Activated naive CD4-positive, alpha-beta T cell treated with Interleukin-2 at 50 U/mL for 16 hours (primary cell): ENCODE data around the gene CADPS.
A peak's percentile ranks its signal among the peaks of the same experiment; 100 is the strongest.

ENCODE experiments used
- DNase-seq: peaks from one replicate; pipeline ENCODE4 v3.0.0-alpha.2; 2020

Gene CADPS

GRCh38 chr3:62678841-62679240 is 196.4 kb downstream of the CADPS start:
- no peak for DNase-seq

- DNase-seq = no peak
Observed at GRCh38 chr3:62677926-62678325, 197.3 kb downstream of the CADPS start.

- DNase-seq = no peak
Observed at GRCh38 chr3:62676689-62677271, 198.4 kb downstream of the CADPS start.

DNA sequence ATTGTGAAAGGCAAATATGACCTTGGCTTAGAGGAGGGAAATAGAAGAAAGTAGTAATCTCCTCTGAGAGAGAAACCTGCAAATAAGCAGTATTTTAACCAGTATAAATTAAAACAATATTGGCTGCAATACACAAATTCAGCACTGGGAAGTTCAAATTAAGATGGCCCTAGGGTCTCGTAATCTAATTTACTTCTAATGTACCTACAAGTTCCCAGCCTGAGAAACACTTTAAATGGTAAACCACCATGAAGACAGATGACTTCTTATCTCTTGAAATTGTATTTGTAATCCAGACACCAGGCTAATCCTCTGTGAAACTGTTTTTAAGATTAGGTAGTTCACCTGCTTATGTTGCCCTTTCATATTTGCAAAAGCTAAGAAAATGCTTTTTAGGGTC is 199.7 kb downstream of the CADPS start:
- DNase-seq = no peak

- no peak for DNase-seq
Observed at GRCh38 chr3:62672988-62673313, 202.3 kb downstream of the CADPS start.

DNA sequence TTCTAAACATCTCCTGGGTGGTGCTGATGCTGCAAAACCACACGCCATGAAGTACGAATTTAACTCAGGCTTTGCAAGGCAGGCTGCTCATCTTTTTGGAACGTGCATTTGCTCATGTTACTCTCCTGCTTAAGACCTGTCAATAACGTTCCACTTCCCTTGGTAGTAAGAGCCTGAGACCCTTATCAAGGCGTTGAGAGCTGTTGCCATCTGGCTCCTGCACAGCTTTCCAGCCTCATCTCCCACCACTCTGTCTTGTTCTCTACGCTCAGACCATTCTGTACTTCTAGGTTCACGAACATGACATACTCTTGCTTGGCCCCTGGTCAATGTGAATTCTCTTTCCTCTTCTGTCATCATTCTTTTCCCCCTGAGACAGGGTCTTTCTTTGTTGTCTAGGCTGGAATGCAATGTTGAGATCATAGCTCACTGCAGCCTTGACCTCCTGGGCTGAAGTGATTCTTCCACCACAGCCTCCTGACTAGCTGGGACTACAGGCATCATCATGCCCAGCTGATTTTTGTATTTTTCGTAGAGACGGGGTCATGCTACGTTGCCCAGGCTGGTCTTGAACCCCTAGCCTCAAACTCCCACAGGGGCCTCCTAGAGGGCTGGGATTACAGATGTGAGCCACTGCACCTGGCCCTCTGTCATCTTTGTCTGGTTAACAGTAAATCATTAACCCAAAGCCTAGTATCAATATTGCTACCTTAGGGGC is 202.8 kb downstream of the CADPS start:
- DNase-seq = no peak

DNA sequence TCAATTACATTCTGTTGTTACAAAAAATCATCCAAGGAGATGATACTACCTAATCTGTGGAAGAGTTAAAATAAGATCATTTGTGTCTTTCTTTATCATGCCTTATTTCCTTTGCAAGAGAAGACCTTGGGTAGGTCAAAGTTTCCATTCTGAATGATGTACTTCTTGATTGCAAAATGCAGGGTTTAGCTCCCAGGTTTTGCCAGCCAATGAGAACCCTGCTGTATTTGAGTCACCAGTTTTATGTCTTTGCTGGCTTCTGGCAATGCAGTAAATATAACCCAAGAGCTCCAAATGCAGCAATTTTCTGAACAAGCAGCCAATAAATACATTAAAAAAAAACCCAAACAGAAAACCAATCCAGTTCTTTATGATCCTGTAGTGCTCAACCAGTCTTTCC is 204.9 kb downstream of the CADPS start:
- DNase-seq = no peak

DNA sequence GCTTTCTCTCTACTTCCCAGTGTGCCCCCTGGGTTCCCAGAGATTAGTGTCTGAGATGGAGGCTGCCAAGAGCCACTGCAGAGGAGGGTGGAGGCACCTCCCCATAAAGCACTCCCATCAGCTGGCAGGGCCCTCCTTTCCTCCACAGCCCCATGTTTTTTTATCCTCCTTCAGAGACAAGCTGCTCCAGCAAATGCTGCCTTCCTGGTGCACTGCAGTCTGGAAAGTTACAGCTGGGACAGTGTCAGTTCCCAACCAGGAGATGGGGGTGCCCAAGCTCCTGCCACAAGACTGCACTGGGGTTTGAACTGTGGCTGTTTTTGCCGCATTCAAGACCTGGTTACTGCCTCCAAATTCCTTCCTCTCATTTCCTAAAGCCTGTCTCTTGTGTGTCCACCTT is 206.1 kb downstream of the CADPS start:
- DNase-seq = no peak

- no peak for DNase-seq
Observed at GRCh38 chr3:62667714-62668113, 207.5 kb downstream of the CADPS start.

DNA sequence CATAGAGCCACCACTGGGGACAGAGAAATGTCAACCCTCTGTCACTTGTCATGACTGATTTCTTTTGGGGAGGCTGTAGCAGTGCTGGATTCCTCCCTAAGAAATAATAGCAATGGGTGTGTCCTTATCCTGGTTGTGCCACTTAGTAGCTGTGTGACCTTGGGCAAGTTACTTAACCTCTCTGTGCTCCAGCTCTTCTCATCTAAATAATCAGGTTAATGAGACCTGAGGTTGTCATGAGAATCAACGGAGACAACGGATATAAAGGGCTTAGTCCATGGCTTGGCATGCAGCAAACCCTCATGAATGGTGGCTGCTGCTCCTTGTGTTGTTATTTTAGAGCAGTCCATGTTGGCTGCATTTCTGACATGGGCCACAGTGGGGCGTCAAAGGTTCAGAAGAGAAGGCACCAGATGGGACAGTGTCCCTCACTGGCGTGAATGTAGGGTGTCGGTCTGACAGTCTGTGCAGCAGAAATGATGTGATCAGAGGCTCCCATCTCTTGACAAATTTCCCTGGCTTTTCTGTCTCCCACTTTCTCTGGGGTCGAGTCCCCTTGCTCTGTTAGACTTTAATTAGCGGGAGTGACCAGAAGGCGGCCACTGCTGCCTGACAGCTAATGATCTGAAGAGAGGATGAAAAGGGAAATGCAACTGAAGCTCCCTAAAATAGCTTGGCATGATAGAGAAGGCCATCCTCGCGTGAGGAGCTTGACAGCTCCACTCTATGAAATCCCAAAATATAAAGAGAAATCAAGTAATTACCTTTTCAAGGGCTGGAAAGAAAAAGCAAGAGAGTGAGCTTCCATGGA is 209.4 kb downstream of the CADPS start:
- DNase-seq = peak; percentile 9

- DNase-seq = no peak
Observed at GRCh38 chr3:62662677-62663076, 212.5 kb downstream of the CADPS start.

DNA sequence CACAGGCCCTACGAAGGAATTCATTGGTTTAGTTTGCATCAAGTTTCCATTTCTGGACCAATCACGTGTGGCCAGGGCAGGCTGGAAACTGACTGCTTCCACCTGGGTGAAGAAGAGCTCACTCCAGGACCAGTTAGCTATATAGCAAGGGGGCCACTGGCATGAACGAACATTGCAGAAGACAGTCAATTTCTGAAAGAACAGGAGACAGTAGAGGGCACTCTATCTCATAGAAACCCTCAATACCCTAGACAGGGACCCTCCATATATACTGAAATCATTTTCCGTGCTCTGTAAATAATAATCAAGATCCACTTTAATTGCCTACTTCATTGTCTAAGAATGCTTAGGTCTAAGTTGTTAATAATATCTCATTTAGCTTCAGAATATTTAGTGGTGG is 215.6 kb downstream of the CADPS start:
- DNase-seq = no peak

- no peak for DNase-seq
Observed at GRCh38 chr3:62655691-62656063, 219.5 kb downstream of the CADPS start.

DNA sequence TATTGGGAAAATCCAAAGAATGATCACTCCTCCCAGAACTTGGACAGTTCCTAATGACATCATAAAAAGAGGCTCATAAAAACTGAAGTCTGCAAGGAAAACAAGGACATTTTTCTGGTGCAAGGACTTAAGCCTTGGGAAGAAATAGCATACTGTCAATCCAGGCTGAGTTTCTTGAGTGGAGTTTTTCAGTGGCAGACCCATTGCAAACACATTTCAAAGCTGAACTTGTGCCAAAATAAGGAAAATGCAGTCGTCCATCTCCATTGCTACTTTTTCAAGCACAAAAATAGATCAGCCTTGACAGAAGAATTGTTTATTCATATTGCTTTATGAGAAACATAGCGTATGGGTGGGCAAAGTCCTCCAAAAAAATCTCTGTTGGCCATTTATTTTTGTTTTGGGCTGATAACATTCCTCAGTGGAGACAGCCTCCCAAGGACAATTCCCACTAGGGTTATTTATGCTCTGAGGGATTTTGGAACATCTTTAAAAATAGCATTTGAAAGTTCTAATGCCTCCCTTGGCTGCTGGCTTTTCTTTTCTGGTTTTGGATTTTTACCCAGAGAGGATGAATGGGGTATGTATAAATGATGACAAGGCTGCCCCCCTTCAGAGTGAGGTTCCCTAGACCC is 220.0 kb downstream of the CADPS start:
- DNase-seq = no peak

- no peak for DNase-seq
Observed at GRCh38 chr3:62653796-62654195, 221.4 kb downstream of the CADPS start.

- DNase-seq = no peak
Observed at GRCh38 chr3:62647711-62648110, 227.5 kb downstream of the CADPS start.

DNA sequence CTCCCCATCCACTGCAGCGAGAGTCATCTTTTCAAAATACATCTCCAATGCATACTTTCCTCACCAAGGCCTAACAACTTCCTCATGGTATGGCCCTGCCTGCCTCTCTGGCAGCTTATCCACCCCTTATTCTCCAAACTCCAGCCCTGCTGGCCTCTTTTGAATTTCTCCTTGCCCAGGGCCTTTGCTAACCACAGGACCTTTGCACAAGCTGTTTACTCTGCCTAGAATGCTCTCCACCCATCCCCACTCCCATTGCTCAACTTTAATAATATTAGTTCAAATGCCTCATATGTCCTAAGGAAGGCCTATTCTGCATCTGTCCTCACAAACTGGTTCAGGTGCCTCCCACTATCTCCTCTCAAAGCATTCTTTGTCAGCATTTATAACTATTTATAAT is 230.7 kb downstream of the CADPS start:
- DNase-seq = no peak

GRCh38 chr3:62638316-62638715 is 236.9 kb downstream of the CADPS start:
- DNase-seq = no peak

DNA sequence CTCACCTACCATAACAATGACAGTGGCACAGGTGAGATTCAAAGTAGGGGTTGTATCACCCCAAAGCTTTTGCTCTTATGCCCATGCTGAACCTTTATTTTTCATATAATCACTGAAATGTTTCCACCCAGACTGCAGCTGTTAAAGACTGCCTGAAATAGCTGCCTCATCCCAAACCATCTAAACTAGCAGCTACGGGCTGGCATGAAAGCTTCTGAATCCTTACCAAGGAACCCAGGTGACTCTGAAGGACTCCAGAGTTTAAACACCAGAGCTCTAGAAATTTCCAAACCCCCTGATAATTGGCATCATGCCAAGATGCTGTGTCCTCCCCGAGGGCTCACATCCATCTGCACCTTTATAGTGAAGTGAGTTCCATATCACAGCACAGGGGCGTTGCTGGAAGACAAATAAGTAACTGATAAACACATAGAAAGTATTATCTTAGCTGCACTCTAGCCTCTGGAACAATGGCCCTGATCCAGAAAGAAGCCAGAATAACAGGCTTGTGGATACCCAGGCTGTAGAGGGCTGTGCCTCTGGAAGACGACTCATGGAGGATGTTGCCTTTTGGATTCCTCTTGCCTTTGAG is 238.9 kb downstream of the CADPS start:
- DNase-seq = no peak

GRCh38 chr3:62632510-62633294 is 242.5 kb downstream of the CADPS start:
- DNase-seq = no peak

DNA sequence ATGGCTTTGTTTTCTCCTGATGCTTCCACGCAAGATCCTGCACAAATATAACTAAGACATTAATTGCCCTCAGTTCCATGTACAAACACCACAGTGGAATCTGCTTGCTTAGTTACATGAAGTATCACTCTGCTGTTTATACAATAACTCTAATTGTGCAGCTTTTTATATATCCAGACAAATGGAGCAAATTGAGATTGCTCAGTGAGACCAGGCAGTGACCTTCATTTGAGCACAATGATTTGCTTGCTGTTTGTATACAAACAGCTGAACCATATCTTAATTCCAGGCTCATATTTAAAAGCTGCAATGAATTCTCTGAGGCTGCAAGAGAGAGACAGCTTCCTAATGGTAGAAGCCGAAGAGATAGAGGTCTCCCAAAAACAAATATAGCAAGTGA is 243.7 kb downstream of the CADPS start:
- DNase-seq = no peak

- no peak for DNase-seq
Observed at GRCh38 chr3:62630664-62631063, 244.6 kb downstream of the CADPS start.

GRCh38 chr3:62625268-62625667 is 249.9 kb downstream of the CADPS start:
- no peak for DNase-seq
